WTC11 (cell line): ENCODE results near the gene WDCP. TPM values are rescaled to one million over a fixed set of nuclear protein-coding genes. Genes with fewer than 3 reads are reported as not detected.

Experiments
- ATAC-seq: fragments of 200-7000 bp; cut with Tn5 transposase; 2 replicates; pipeline ENCODE4 v1.10.0; 2021; ENCODE audit warnings: mild to moderate bottlenecking, moderate library complexity
- CTCF ChIA-PET: fragments of 300-600 bp; sonication (Branson Sonifier 250); formaldehyde crosslinking; loops from one replicate; lab custom pipeline; 2021; ENCODE audit warnings: antibody characterized with exemption; lab: Charles Lee
- POLR2A ChIA-PET: fragments of 350-600 bp; sonication (Branson Sonifier 250); formaldehyde crosslinking; loops from one replicate; lab custom pipeline; 2021; ENCODE audit warnings: antibody characterized with exemption; lab: Charles Lee
- DNase-seq: peaks from one replicate; pipeline ENCODE4 v3.0.0; 2021; ENCODE audit warnings: low spot score
- H3K27ac Mint-ChIP-seq: 2 replicates; pipeline ENCODE4 v1.8.0; 2021; ENCODE audit warnings: mixed read lengths
- H3K27me3 Mint-ChIP-seq: 2 replicates; pipeline ENCODE4 v1.8.0; 2021; ENCODE audit warnings: low read depth, mild to moderate bottlenecking, moderate library complexity, mixed read lengths
- H3K36me3 Mint-ChIP-seq: 2 replicates; pipeline ENCODE4 v1.8.0; 2021; ENCODE audit warnings: mixed read lengths
- H3K4me1 Mint-ChIP-seq: 2 replicates; pipeline ENCODE4 v1.8.0; 2022; ENCODE audit warnings: mixed read lengths
- H3K4me3 Mint-ChIP-seq: 2 replicates; pipeline ENCODE4 v1.8.0; 2021; ENCODE audit warnings: mild to moderate bottlenecking, moderate library complexity, mixed read lengths
- H3K9me3 Mint-ChIP-seq: 2 replicates; pipeline ENCODE4 v1.8.0; 2021; ENCODE audit warnings: mixed read lengths
- CBFB ChIP-seq: sonication (generic); formaldehyde crosslinking; IDR thresholded peaks from 2 replicates; pipeline ENCODE4 v1.8.1; 2022; ENCODE audit warnings: mild to moderate bottlenecking, low read depth, missing genetic modification reagents
- CTCF ChIP-seq: fragments of 200-600 bp; IDR thresholded peaks from 2 replicates; pipeline ENCODE4 v1.8.0; 2022; ENCODE audit warnings: antibody characterized with exemption
- EMX1 ChIP-seq: fragments of 250-450 bp; sonication (Bioruptor Pico); IDR thresholded peaks from 2 replicates; pipeline ENCODE4 v1.8.0; 2021; ENCODE audit warnings: mild to moderate bottlenecking
- ESRRA ChIP-seq: sonication (generic); formaldehyde crosslinking; IDR thresholded peaks from 2 replicates; pipeline ENCODE4 v1.8.1; 2022; ENCODE audit warnings: mild to moderate bottlenecking, missing genetic modification reagents, borderline replicate concordance
- FOXP1 ChIP-seq: sonication (generic); formaldehyde crosslinking; IDR thresholded peaks from 2 replicates; pipeline ENCODE4 v1.8.0; 2022; ENCODE audit warnings: missing genetic modification reagents, mild to moderate bottlenecking, moderate library complexity, borderline replicate concordance
- JAZF1 ChIP-seq: fragments of 250-450 bp; sonication (Bioruptor Pico); IDR thresholded peaks from 2 replicates; pipeline ENCODE4 v1.9.0; 2021; ENCODE audit warnings: moderate library complexity, mild to moderate bottlenecking, inconsistent platforms
- MLX ChIP-seq: sonication (generic); formaldehyde crosslinking; IDR thresholded peaks from 2 replicates; pipeline ENCODE4 v1.8.1; 2023; ENCODE audit warnings: mild to moderate bottlenecking, missing genetic modification reagents, moderate library complexity
- NFE2L1 ChIP-seq: sonication (generic); formaldehyde crosslinking; IDR thresholded peaks from 2 replicates; pipeline ENCODE4 v1.8.1; 2023; ENCODE audit warnings: missing genetic modification reagents
- PRRX2 ChIP-seq: fragments of 250-450 bp; sonication (Bioruptor Pico); IDR thresholded peaks from 2 replicates; pipeline ENCODE4 v1.8.0; 2021; ENCODE audit warnings: mild to moderate bottlenecking
- USF1 ChIP-seq: sonication (generic); formaldehyde crosslinking; IDR thresholded peaks from 2 replicates; pipeline ENCODE4 v1.8.0; 2022; ENCODE audit warnings: mild to moderate bottlenecking, missing genetic modification reagents
- USF2 ChIP-seq: sonication (generic); formaldehyde crosslinking; IDR thresholded peaks from 2 replicates; pipeline ENCODE4 v1.8.1; 2023; ENCODE audit warnings: mild to moderate bottlenecking, missing genetic modification reagents, moderate library complexity
- ZNF232 ChIP-seq: sonication (generic); formaldehyde crosslinking; IDR thresholded peaks from 2 replicates; pipeline ENCODE4 v1.8.0; 2022; ENCODE audit warnings: mild to moderate bottlenecking, missing genetic modification reagents
- ZNF263 ChIP-seq: sonication (generic); formaldehyde crosslinking; IDR thresholded peaks from 2 replicates; pipeline ENCODE4 v1.8.1; 2022; ENCODE audit warnings: low read depth, mild to moderate bottlenecking, moderate library complexity, missing genetic modification reagents
- ZNF425 ChIP-seq: fragments of 250-450 bp; sonication (Bioruptor Pico); conservative IDR thresholded peaks from 2 replicates; pipeline ENCODE4 v1.9.0; 2021; ENCODE audit warnings: mild to moderate bottlenecking
- ZNF671 ChIP-seq: fragments of 250-450 bp; sonication (Bioruptor Pico); IDR thresholded peaks from 2 replicates; pipeline ENCODE4 v1.8.0; 2021; ENCODE audit warnings: mild to moderate bottlenecking
- total RNA-seq: library from RNA; stranded (reverse); gene quantifications from 3 replicates; pipeline ENCODE4 v1.2.3, GENCODE V29; 2021

WDCP gene
- total RNA-seq, 1 experiment from 2014 or later = 31.9 TPM

- no peak for TF ChIP-seq CTCF
- no peak for TF ChIP-seq JAZF1 (CRISPR knock-in tag)
- no peak for TF ChIP-seq FOXP1 (CRISPR knock-in tag)
- no peak for TF ChIP-seq EMX1 (CRISPR knock-in tag)
- TF ChIP-seq PRRX2 (CRISPR knock-in tag) = no peak
- peak; percentile 21; the same call in 1 of the 2 replicates for TF ChIP-seq ZNF232 (CRISPR knock-in tag)
- no peak for TF ChIP-seq ESRRA
- TF ChIP-seq CBFB (CRISPR knock-in tag) = no peak; the same call in 1 of the 2 replicates
Measured at GRCh38 chr2:24083567-24084385, 36.6 kb upstream of the WDCP start (continued).

GRCh38 chr2:24082787-24083566, 35.8 kb upstream of the WDCP start:
- Mint-ChIP-seq H3K4me1 (peaks cover 22% of the 10 kb centered on the region), H3K27ac (peak overlapping the region; percentile 98), H3K9me3 (no peaks in the 10 kb centered on the region), H3K27me3 (no peaks in the 10 kb centered on the region), H3K4me3 (peak overlapping the region; percentile 89), H3K36me3 (peaks cover 38% of the 10 kb centered on the region)
- ATAC-seq = no peak
- ChIA-PET POLR2A (interaction anchor here (1.1 to 3.0 kb wide), 6 partner anchors 23 to 327 kb away, joined by 3 to 30 read pairs (median 10); partner anchors contain the start of genes ATAD2B, FAM228B and WDCP), CTCF (interaction anchor here (0.6 to 3.4 kb wide), 25 partner anchors 10 to 744 kb away, joined by 3 to 64 read pairs (median 8); partner anchors contain the start of genes ATAD2B, FAM228B, FKBP1B and PFN4)
- TF ChIP-seq ZNF425 (CRISPR knock-in tag) (no peak), MLX (CRISPR knock-in tag) (no peak), USF2 (peak; percentile 63), ZNF671 (CRISPR knock-in tag) (no peak), ZNF263 (CRISPR knock-in tag) (no peak), JAZF1 (CRISPR knock-in tag) (no peak), USF1 (CRISPR knock-in tag) (0 out of 2 replicates have a peak, but pooled peaks have one; percentile 11)
- no peak for DNase-seq

GRCh38 chr2:24080701-24081100, 33.5 kb upstream of the WDCP start:
- ATAC-seq (no peak), DNase-seq (no peak)
- Mint-ChIP-seq H3K4me3 (no peak overlapping the region), H3K4me1 (peaks cover 29% of the 10 kb centered on the region), H3K27ac (no peak overlapping the region), H3K27me3 (no peaks in the 10 kb centered on the region), H3K9me3 (no peaks in the 10 kb centered on the region), H3K36me3 (peaks cover 38% of the 10 kb centered on the region)
- CTCF ChIA-PET = interaction anchor here (1.7 kb wide), 1 partner anchor 154 kb away, joined by 4 read pairs; the partner anchor contains the start of gene ATAD2B
- POLR2A ChIA-PET = no interaction called here
- no peak for TF ChIP-seq NFE2L1
- TF ChIP-seq JAZF1 (CRISPR knock-in tag) = no peak
